Stimulated activated CD8-positive, alpha-beta memory T cell treated with anti-CD3 and anti-CD28 coated beads, Interleukin-2, amount 100 ng/mL, for 48 hours (primary cell): ENCODE results near the gene KDF1.
"Not testable (repeated sequence)": the region's sequence is repeated elsewhere in the genome, so short reads cannot be mapped to it uniquely, and the experiment has no call there.

Experiments
- DNase-seq, 2 donors: peaks; one replicate each; pipeline ENCODE4 v3.0.0-alpha.2; 2020; ENCODE audit warnings: low read depth in 2 of 2

Gene KDF1

GRCh38 chr1:26994020-26994786, 33.9 kb upstream of the KDF1 start:
- no peak for DNase-seq

GRCh38 chr1:26993237-26994019, 33.2 kb upstream of the KDF1 start, which contains the start of gene TRNP1:
TRNP1 (plus strand) TSS chr1:26993692; CDS start chr1:26993787, 95 bp downstream.
- DNase-seq = peak; percentile 52 to 54

- DNase-seq = no peak
Measured at GRCh38 chr1:26991310-26992116, 31.2 kb upstream of the KDF1 start.

GRCh38 chr1:26989403-26990109, 29.3 kb upstream of the KDF1 start:
- DNase-seq = not testable (repeated sequence)

GRCh38 chr1:26986658-26987057, 26.4 kb upstream of the KDF1 start:
- DNase-seq = no peak

- DNase-seq = no peak
Measured at GRCh38 chr1:26984291-26984690, 24.0 kb upstream of the KDF1 start.

- no peak for DNase-seq
Measured at GRCh38 chr1:26983863-26984262, 23.6 kb upstream of the KDF1 start.

- no peak for DNase-seq
Measured at GRCh38 chr1:26981146-26981846, 21.0 kb upstream of the KDF1 start.

- no peak for DNase-seq
Measured at GRCh38 chr1:26978901-26979300, 18.6 kb upstream of the KDF1 start.

GRCh38 chr1:26976621-26977510, 16.6 kb upstream of the KDF1 start:
- no peak for DNase-seq

- DNase-seq = no peak
Measured at GRCh38 chr1:26972821-26973220, 12.6 kb upstream of the KDF1 start.

GRCh38 chr1:26972390-26972789, 12.1 kb upstream of the KDF1 start:
- DNase-seq = no peak

GRCh38 chr1:26971590-26971989, 11.3 kb upstream of the KDF1 start:
- DNase-seq = no peak

GRCh38 chr1:26970810-26971209, 10.5 kb upstream of the KDF1 start:
- no peak for DNase-seq

- DNase-seq = no peak
Measured at GRCh38 chr1:26965628-26966027, 5.4 kb upstream of the KDF1 start.

GRCh38 chr1:26965213-26965612, 4.9 kb upstream of the KDF1 start:
- DNase-seq = no peak

- no peak for DNase-seq
Measured at GRCh38 chr1:26961826-26962225, 1.6 kb upstream of the KDF1 start.

- no peak for DNase-seq
Measured at GRCh38 chr1:26960625-26960966, 328 bp upstream of the KDF1 start.

GRCh38 chr1:26959270-26959669, 998 bp downstream of the KDF1 start:
- DNase-seq = no peak

- DNase-seq = no peak
Measured at GRCh38 chr1:26957306-26957705, 3.0 kb downstream of the KDF1 start.
